ENCODE measurements around the gene C2CD4B. TPM values are rescaled to one million over a fixed set of nuclear protein-coding genes. Genes with fewer than 3 reads are reported as not detected.
A peak's percentile ranks its signal among the peaks of the same experiment; 100 is the strongest.

Gene C2CD4B
- total RNA-seq, 3 donors from 2014 or later: 0.96 to 2.5 (median 0.98) TPM

GRCh38 chr15:62125773-62126172 lies 39.3 kb downstream of the C2CD4B start:
- no peaks in the 10 kb centered on the region for H3K4me1 ChIP-seq
- H3K9me3 ChIP-seq: no peaks in the 10 kb centered on the region
- no peak for DNase-seq (ENCODE audit: low spot score in 2 of 2)
- no peaks in the 10 kb centered on the region for H3K27me3 ChIP-seq
- H3K4me3 ChIP-seq: no peak overlapping the region
- no peaks in the 10 kb centered on the region for H3K36me3 ChIP-seq
- intact Hi-C loops (cut with DNase I; ENCODE audit: low total_unique reads): no loop called here
- TF ChIP-seq POLR2A (IDR thresholded peaks at IDR 0.05): no peak
- TF ChIP-seq, protein P1, sequence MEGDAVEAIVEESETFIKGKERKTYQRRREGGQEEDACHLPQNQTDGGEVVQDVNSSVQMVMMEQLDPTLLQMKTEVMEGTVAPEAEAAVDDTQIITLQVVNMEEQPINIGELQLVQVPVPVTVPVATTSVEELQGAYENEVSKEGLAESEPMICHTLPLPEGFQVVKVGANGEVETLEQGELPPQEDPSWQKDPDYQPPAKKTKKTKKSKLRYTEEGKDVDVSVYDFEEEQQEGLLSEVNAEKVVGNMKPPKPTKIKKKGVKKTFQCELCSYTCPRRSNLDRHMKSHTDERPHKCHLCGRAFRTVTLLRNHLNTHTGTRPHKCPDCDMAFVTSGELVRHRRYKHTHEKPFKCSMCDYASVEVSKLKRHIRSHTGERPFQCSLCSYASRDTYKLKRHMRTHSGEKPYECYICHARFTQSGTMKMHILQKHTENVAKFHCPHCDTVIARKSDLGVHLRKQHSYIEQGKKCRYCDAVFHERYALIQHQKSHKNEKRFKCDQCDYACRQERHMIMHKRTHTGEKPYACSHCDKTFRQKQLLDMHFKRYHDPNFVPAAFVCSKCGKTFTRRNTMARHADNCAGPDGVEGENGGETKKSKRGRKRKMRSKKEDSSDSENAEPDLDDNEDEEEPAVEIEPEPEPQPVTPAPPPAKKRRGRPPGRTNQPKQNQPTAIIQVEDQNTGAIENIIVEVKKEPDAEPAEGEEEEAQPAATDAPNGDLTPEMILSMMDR (IDR thresholded peaks at IDR 0.05): peak in 1 of 3 donors; percentile 25
- no peak overlapping the region for H3K27ac ChIP-seq

DNA sequence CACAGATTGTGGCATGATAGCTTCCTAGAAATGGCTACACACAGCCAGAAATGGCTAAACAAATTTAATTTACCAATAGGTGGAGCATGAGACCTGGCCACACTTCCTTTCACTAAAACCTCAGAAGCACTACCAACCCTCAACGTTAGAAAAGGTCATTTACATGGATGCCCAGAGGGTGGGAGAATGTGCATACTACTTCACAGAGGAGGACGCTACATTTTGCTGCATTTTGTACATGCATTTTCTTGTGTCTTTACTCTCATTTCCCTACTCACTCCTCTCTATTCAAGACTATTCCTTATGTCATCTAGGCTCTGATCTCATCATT lies 40.1 kb downstream of the C2CD4B start:
- intact Hi-C loops (cut with DNase I; ENCODE audit: low total_unique reads): no loop called here
- no peaks in the 10 kb centered on the region for H3K9me3 ChIP-seq
- no peaks in the 10 kb centered on the region for H3K36me3 ChIP-seq
- H3K4me1 ChIP-seq: no peaks in the 10 kb centered on the region
- TF ChIP-seq, protein P1 (IDR thresholded peaks at IDR 0.05): no peak
- TF ChIP-seq POLR2A (IDR thresholded peaks at IDR 0.05): no peak
- TF ChIP-seq POLR2AphosphoS5 (IDR thresholded peaks at IDR 0.05): no peak
- peak overlapping the region in 1 of 2 donors; percentile 36 for H3K27ac ChIP-seq
- no peak for DNase-seq (ENCODE audit: low spot score in 2 of 2)
- no peak overlapping the region for H3K4me3 ChIP-seq
- H3K27me3 ChIP-seq: no peaks in the 10 kb centered on the region

- Histone ChIP-seq H3K9me3 (no peaks in the 10 kb centered on the region), H3K27ac (peak overlapping the region in 1 of 2 donors; percentile 36), H3K4me3 (no peak overlapping the region), H3K4me1 (no peaks in the 10 kb centered on the region), H3K27me3 (no peaks in the 10 kb centered on the region), H3K36me3 (no peaks in the 10 kb centered on the region)
- TF ChIP-seq, protein P1 (IDR thresholded peaks at IDR 0.05): no peak
- intact Hi-C loops (cut with DNase I; ENCODE audit: low total_unique reads): no loop called here
- DNase-seq (ENCODE audit: low spot score in 2 of 2): no peak
Measured at GRCh38 chr15:62124176-62124972, 40.7 kb downstream of the C2CD4B start.

DNA sequence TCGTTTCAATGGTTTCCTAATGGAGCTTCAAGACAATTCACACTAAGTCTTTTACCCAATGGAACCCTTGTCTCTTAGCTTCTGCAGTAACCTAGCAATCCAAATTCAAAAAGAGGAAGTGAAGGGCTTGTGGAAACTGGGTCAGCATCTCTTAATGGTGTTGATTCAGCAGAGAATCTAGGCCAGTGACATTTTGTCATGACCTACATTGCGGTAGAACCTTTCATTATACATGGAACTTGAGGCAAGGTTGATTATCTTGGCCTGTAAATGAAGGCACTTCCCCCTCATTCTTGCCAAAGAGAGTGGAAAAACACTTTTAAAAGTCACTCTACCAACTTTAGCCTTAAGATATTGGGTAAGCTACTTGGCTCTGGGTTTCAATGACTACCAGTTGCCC lies 42.8 kb downstream of the C2CD4B start:
- no peaks in the 10 kb centered on the region for H3K36me3 ChIP-seq
- intact Hi-C loops (cut with DNase I; ENCODE audit: low total_unique reads): no loop called here
- TF ChIP-seq POLR2AphosphoS5 (IDR thresholded peaks at IDR 0.05) (no peak), POLR2A (IDR thresholded peaks at IDR 0.05) (no peak)
- TF ChIP-seq, protein P1 (IDR thresholded peaks at IDR 0.05): no peak

DNA sequence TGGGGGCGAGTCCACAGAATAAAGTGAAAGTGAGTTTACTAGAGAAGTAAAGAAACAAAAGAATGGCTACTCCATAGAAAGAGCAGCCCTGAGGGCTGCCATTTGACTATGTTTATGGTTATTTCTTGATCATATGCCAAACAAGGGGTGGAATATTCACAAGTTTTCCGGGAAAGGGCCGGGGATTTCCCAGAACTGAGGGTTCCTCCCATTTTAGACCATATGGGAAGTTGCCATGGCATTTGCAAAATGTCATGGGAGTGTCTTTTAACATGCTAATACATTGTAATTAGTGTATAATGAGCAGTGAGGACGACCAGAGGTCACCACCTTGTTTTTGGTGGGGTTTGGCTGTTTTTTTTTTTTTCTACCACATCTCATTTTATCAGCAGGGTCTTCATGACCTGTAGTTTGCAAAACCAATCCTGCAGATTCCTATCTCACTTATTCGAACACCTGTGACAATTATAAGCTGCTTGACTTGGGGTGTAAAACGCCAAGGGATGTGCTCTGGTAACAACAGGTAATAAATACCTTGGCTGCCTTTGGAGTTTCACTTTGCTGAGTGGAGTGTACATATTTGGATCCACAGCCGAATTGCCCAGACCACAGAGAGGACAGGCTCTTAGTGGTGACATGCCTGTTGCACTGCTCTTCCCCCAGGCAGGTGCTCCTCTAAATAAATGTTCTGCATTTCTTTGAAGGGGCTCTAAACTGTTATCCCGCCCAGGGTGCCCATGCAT lies 43.6 kb downstream of the C2CD4B start:
- no peak for TF ChIP-seq POLR2AphosphoS5 (IDR thresholded peaks at IDR 0.05)
- TF ChIP-seq POLR2A (IDR thresholded peaks at IDR 0.05): no peak
- TF ChIP-seq, protein P1 (IDR thresholded peaks at IDR 0.05): no peak
- intact Hi-C loops (cut with DNase I; ENCODE audit: low total_unique reads): no loop called here
- H3K27ac ChIP-seq: no peak overlapping the region
- H3K9me3 ChIP-seq: no peaks in the 10 kb centered on the region
- H3K36me3 ChIP-seq: no peaks in the 10 kb centered on the region
- DNase-seq (ENCODE audit: low spot score in 2 of 2): no peak
- H3K4me3 ChIP-seq: no peak overlapping the region
- H3K4me1 ChIP-seq: no peaks in the 10 kb centered on the region
- H3K27me3 ChIP-seq: no peaks in the 10 kb centered on the region

More for the DNA sequence above, 42.8 kb downstream of the C2CD4B start:
- no peaks in the 10 kb centered on the region for H3K9me3 ChIP-seq
- no peak overlapping the region for H3K4me3 ChIP-seq
- H3K27ac ChIP-seq: no peak overlapping the region
- no peaks in the 10 kb centered on the region for H3K27me3 ChIP-seq
- DNase-seq (ENCODE audit: low spot score in 2 of 2): no peak
- no peaks in the 10 kb centered on the region for H3K4me1 ChIP-seq

Data from breast epithelium (tissue), 4 donors.